Measurements from ENCODE around the gene ERBB2. TPM values are rescaled to one million over a fixed set of nuclear protein-coding genes. Genes with fewer than 3 reads are reported as not detected.

ERBB2 gene
- total and polyA plus RNA-seq, 2 of the 13 experiments (the other 11 are each of a cell fraction or from before 2014, with no cell fraction given) = 57.7 to 64.1 TPM

GRCh38 chr17:39653662-39654331 lies 46.1 kb upstream of the ERBB2 start (continued):
- TF ChIP-seq ZNF816 (CRISPR knock-in tag; IDR thresholded peaks at IDR 0.05; ENCODE audit: borderline replicate concordance) (no peak), RORA (CRISPR knock-in tag; IDR thresholded peaks at IDR 0.05) (no peak), ZNF737 (CRISPR knock-in tag; IDR thresholded peaks at IDR 0.05; ENCODE audit: borderline replicate concordance) (no peak), AGO1 (IDR thresholded peaks at IDR 0.05; ENCODE audit: low read depth, low read length, poor library complexity, severe bottlenecking) (no peak), CREM (IDR thresholded peaks at IDR 0.05) (no peak), CREM (CRISPR knock-in tag; IDR thresholded peaks at IDR 0.05) (no peak), IKZF1 (IDR thresholded peaks at IDR 0.05) (no peak), ELF3 (CRISPR knock-in tag; IDR thresholded peaks at IDR 0.05) (0 out of 2 replicates have a peak, but pooled peaks have one; percentile 23), ZNF446 (CRISPR knock-in tag; IDR thresholded peaks at IDR 0.05) (no peak), ZNF331 (CRISPR knock-in tag; IDR thresholded peaks at IDR 0.05) (peak; percentile 59; the same call in 1 of the 2 replicates), ZNF766 (CRISPR knock-in tag; IDR thresholded peaks at IDR 0.05; ENCODE audit: borderline replicate concordance) (no peak), HBP1 (CRISPR knock-in tag; IDR thresholded peaks at IDR 0.05; ENCODE audit: low read depth) (no peak), MIER3 (CRISPR knock-in tag; IDR thresholded peaks at IDR 0.05; ENCODE audit: borderline replicate concordance) (no peak), ZNF773 (CRISPR knock-in tag; IDR thresholded peaks at IDR 0.05; ENCODE audit: borderline replicate concordance) (no peak), ZNF775 (CRISPR knock-in tag; IDR thresholded peaks at IDR 0.05; ENCODE audit: borderline replicate concordance) (no peak), ZNF234 (CRISPR knock-in tag; conservative IDR thresholded peaks at IDR 0.05) (no peak), ZNF576 (CRISPR knock-in tag; IDR thresholded peaks at IDR 0.05) (no peak), NFIB (CRISPR knock-in tag; IDR thresholded peaks at IDR 0.05; ENCODE audit: borderline replicate concordance) (no peak), KDM1A (CRISPR knock-in tag; IDR thresholded peaks at IDR 0.05) (peak; percentile 86), RAD21 (CRISPR knock-in tag; IDR thresholded peaks at IDR 0.05) (peak; percentile 76), CEBPG (CRISPR knock-in tag; IDR thresholded peaks at IDR 0.05) (peak; percentile 62), ZSCAN21 (CRISPR knock-in tag; IDR thresholded peaks at IDR 0.05; ENCODE audit: borderline replicate concordance) (no peak), ZNF703 (CRISPR knock-in tag; IDR thresholded peaks at IDR 0.05; ENCODE audit: borderline replicate concordance) (no peak), STAG1 (CRISPR knock-in tag; IDR thresholded peaks at IDR 0.05) (peak; percentile 59), SRY (CRISPR knock-in tag; IDR thresholded peaks at IDR 0.05) (no peak)
- TF ChIP-seq, protein P1, sequence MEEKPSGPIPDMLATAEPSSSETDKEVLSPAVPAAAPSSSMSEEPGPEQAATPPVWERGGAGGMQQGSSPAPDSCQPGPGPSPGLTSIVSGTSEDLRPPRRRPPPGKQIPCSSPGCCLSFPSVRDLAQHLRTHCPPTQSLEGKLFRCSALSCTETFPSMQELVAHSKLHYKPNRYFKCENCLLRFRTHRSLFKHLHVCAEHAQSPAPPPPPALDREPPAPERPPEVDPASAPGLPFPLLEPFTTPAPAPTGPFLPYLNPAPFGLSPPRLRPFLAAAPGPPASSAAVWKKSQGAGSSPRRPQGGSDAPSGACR (CRISPR knock-in tag; IDR thresholded peaks at IDR 0.05) = no peak
- TF ChIP-seq, protein P2, sequence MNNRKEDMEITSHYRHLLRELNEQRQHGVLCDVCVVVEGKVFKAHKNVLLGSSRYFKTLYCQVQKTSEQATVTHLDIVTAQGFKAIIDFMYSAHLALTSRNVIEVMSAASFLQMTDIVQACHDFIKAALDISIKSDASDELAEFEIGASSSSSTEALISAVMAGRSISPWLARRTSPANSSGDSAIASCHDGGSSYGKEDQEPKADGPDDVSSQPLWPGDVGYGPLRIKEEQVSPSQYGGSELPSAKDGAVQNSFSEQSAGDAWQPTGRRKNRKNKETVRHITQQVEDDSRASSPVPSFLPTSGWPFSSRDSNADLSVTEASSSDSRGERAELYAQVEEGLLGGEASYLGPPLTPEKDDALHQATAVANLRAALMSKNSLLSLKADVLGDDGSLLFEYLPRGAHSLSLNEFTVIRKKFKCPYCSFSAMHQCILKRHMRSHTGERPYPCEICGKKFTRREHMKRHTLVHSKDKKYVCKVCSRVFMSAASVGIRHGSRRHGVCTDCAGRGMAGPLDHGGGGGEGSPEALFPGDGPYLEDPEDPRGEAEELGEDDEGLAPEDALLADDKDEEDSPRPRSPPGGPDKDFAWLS (CRISPR knock-in tag; IDR thresholded peaks at IDR 0.05; ENCODE audit: borderline replicate concordance) = no peak
- TF ChIP-seq, protein P3, sequence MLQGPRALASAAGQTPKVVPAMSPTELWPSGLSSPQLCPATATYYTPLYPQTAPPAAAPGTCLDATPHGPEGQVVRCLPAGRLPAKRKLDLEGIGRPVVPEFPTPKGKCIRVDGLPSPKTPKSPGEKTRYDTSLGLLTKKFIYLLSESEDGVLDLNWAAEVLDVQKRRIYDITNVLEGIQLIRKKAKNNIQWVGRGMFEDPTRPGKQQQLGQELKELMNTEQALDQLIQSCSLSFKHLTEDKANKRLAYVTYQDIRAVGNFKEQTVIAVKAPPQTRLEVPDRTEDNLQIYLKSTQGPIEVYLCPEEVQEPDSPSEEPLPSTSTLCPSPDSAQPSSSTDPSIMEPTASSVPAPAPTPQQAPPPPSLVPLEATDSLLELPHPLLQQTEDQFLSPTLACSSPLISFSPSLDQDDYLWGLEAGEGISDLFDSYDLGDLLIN (CRISPR knock-in tag; IDR thresholded peaks at IDR 0.05; ENCODE audit: borderline replicate concordance) = no peak
